Kidney (tissue), 14 donors: ENCODE results near the gene SIRT4. TPM values are rescaled to one million over a fixed set of nuclear protein-coding genes. Genes with fewer than 3 reads are reported as not detected.

ENCODE experiments used
- DNase-seq, 5 donors: peaks; one replicate each; pipeline ENCODE4 v3.0.0-alpha.2; 2013 to 2020
- FAIRE-seq: peaks from 2 replicates; lab custom pipeline; 2012; peaks lifted over from hg19 to GRCh38; lab: Jason Lieb, UNC
- H3K27ac ChIP-seq, 2 donors: one replicate each; pipeline ENCODE4 v1.7.0; 2013; ENCODE audit warnings: low read depth in 2 of 2, low read length in 2 of 2, inconsistent platforms in 1 of 2
- H3K27me3 ChIP-seq: one replicate; pipeline ENCODE4 v1.7.1; 2013; ENCODE audit warnings: low read length, inconsistent platforms; ENCODE audit not compliant: control insufficient read depth, insufficient read depth
- H3K36me3 ChIP-seq, 3 donors: one replicate each; pipeline versions ENCODE4 v1.7.0 to v1.7.1; 2013; ENCODE audit warnings: low read length in 3 of 3, control low read depth in 1 of 3, inconsistent platforms in 1 of 3; ENCODE audit not compliant: insufficient read depth in 3 of 3, control insufficient read depth in 2 of 3
- H3K4me1 ChIP-seq, 3 donors: one replicate each; pipeline versions ENCODE4 v1.7.0 to v1.7.1; 2013; ENCODE audit warnings: low read length in 3 of 3, inconsistent platforms in 1 of 3, low read depth in 1 of 3; ENCODE audit not compliant: control insufficient read depth in 2 of 3, insufficient read depth in 2 of 3
- H3K4me3 ChIP-seq, 3 donors: one replicate each; pipeline versions ENCODE4 v1.7.0 to v1.8.1; 2013; ENCODE audit warnings: low read length in 3 of 3, control low read depth in 1 of 3, inconsistent platforms in 1 of 3
- H3K9ac ChIP-seq, 3 donors: one replicate each; pipeline versions ENCODE4 v1.7.0 to v1.7.1; 2013; ENCODE audit warnings: low read length in 3 of 3, control low read depth in 1 of 3, inconsistent platforms in 1 of 3
- H3K9me3 ChIP-seq, 3 donors: one replicate each; pipeline versions ENCODE4 v1.7.0 to v1.7.1; 2013; ENCODE audit warnings: low read length in 3 of 3, control low read depth in 1 of 3, inconsistent platforms in 1 of 3; ENCODE audit not compliant: control insufficient read depth in 2 of 3, insufficient read depth in 1 of 3
- intact Hi-C: fragments of 100-400 bp; cut with DNase I; formaldehyde crosslinking; loops from one replicate; pipeline ENCODE4 v1.11.1; 2022
- polyA plus RNA-seq: library from polyadenylated mRNA; stranded (reverse); fragments of 350-450 nt; fragmentation: Illumina TruSeq; extraction: RNeasy Lipid Tissue Mini Kit (QIAGEN cat#74804); gene quantifications from one replicate; pipeline ENCODE4 v1.2.3, GENCODE V29; 2014; ENCODE audit warnings: low read depth, low replicate concordance; ENCODE audit not compliant: insufficient read depth
- total RNA-seq: library from RNA; stranded (reverse); fragmentation: NEBNext Ultra II Directional; extraction: Animal tissue kit (Norgen Biotek cat#: 25700); gene quantifications from one replicate; pipeline ENCODE4 v1.2.1, GENCODE V29; 2021
- TF ChIP-seq, protein P1 (sequence below): IDR thresholded peaks from 3 replicates; pipeline ENCODE4 v1.5.1; 2012; ENCODE audit warnings: mild to moderate bottlenecking, moderate library complexity, borderline replicate concordance; ENCODE audit not compliant: insufficient read depth; ENCODE audit errors: extremely low read depth
- donor health status: control.
- donor health status: control.
- donor health status: control.
- donor health status: control.
- donor health status: control.
- donor health status: DM: yes; HTN: yes; CAD: no.
- donor health status: Normal renal cell carcinoma (clear cell type).

Gene SIRT4
- total and polyA plus RNA-seq, 2 donors from 2014 or later = 1.5 to 8.1 TPM

DNA sequence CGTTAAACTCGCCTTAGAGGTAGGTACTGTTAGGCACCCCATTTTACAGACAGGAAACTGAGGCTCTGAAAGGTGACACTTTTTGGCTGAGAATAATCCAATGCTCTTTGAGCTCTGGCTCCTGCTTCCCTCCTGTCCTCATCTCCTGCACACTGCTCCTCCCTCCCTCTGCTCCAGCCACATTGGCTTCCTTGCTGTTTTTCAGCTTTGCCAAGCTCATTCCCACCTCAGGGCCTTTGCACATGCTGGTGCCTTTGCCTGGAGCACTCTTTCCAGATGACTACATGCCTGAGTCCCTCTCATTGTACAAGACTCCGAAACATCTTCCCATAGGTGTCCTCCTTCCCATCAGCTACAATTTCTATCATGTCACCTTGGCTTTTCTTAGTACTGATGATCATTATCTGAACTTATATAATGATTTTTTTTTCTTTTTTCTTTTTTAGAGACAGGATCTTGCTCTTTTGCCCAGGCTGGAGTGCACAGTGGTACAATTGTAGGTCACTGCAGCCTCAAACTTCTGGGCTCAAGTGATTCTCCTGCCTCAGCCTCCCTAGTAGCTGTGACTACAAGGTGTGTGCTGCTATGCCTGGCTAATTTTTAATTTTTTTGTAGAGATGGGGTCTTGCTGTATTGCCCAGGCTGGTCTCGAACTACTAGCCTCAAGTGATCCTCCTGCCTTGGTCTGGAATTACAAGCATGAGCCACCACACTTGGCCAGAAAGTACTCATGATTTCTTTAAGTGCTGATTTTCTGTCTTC, 51.6 kb downstream of the SIRT4 start:
- no peak for FAIRE-seq
- TF ChIP-seq, protein P1, sequence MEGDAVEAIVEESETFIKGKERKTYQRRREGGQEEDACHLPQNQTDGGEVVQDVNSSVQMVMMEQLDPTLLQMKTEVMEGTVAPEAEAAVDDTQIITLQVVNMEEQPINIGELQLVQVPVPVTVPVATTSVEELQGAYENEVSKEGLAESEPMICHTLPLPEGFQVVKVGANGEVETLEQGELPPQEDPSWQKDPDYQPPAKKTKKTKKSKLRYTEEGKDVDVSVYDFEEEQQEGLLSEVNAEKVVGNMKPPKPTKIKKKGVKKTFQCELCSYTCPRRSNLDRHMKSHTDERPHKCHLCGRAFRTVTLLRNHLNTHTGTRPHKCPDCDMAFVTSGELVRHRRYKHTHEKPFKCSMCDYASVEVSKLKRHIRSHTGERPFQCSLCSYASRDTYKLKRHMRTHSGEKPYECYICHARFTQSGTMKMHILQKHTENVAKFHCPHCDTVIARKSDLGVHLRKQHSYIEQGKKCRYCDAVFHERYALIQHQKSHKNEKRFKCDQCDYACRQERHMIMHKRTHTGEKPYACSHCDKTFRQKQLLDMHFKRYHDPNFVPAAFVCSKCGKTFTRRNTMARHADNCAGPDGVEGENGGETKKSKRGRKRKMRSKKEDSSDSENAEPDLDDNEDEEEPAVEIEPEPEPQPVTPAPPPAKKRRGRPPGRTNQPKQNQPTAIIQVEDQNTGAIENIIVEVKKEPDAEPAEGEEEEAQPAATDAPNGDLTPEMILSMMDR = no peak
- intact Hi-C loops = no loop called here
- no peak overlapping the region for H3K4me3 ChIP-seq
- H3K27me3 ChIP-seq = no peaks in the 10 kb centered on the region
- H3K27ac ChIP-seq = no peak overlapping the region
- no peak for DNase-seq
- H3K36me3 ChIP-seq = peaks cover 0 to 2% (median 0%) of the 10 kb centered on the region in 3 donors
- no peak overlapping the region for H3K9ac ChIP-seq
- H3K9me3 ChIP-seq = no peaks in the 10 kb centered on the region
- H3K4me1 ChIP-seq = no peaks in the 10 kb centered on the region

DNA sequence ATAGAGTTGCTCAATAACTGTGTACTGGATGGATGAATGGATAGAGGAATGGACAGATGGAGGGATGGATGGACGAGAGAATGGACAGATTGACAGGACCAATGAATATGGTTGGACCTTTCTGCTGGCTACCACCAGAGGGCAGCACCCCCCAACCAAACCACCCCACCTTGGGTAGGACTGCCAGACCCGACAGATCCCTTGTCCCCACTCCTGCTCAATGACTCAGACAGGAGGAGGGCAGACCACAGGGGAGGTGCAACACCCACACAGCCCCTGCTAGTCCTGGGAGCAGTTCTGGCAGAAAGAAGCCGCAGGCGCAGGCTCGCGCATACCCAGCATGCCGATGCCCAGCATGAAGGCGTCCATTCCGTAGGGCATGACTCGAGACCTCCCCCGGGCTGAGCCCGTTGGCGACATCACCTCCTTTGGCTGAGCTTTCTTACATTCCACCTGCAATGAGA, 54.5 kb downstream of the SIRT4 start:
- Histone ChIP-seq H3K36me3 (peaks cover 0 to 2% (median 0%) of the 10 kb centered on the region in 3 donors), H3K9me3 (no peaks in the 10 kb centered on the region), H3K27ac (no peak overlapping the region), H3K4me3 (no peak overlapping the region), H3K4me1 (no peaks in the 10 kb centered on the region), H3K9ac (peak overlapping the region in 1 of 3 donors; percentile 23), H3K27me3 (no peaks in the 10 kb centered on the region)
- TF ChIP-seq, protein P1 = peak; percentile 77
- DNase-seq = peak; percentile 85 to 92 (median 88)
- FAIRE-seq = no peak
- intact Hi-C loops = no loop called here

DNA sequence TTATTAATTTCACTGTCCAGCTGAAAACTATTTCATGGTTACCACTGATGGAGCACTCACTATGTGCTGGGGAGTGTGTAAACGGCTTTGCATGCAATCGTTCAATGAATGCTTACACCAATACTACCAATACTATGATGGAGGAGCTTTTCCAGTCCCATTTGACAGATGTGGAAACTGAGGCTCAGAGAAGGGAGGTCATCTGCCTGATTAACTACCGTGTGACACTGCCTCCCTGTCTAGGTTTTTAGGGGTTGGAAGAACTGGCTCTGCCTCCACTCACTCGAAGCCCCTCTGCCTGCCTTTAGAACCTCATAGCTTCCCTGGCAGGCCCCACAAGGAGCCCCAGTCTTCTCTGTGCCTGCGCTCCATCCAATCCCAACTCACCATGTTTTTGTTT, 55.0 kb downstream of the SIRT4 start:
- H3K27ac ChIP-seq = no peak overlapping the region
- peaks cover 0 to 2% (median 0%) of the 10 kb centered on the region in 3 donors for H3K4me1 ChIP-seq
- no peak overlapping the region for H3K4me3 ChIP-seq
- intact Hi-C loops = no loop called here
- peaks cover 0 to 2% (median 0%) of the 10 kb centered on the region in 3 donors for H3K36me3 ChIP-seq
- H3K27me3 ChIP-seq = no peaks in the 10 kb centered on the region
- H3K9ac ChIP-seq = peak overlapping the region in 1 of 3 donors; percentile 23
- DNase-seq = peak in 1 of 5 donors; percentile 3
- TF ChIP-seq, protein P1 = no peak
- FAIRE-seq = no peak
- H3K9me3 ChIP-seq = no peaks in the 10 kb centered on the region
